Measurements from ENCODE around the gene SYNE1.

The SYNE1 gene

GRCh38 chr6:152233547-152234320 is 403.4 kb downstream of the SYNE1 start:
- DNase-seq (ENCODE audit: low spot score) = no peak

GRCh38 chr6:152232501-152233151 is 404.5 kb downstream of the SYNE1 start:
- DNase-seq (ENCODE audit: low spot score) = no peak

- DNase-seq (ENCODE audit: low spot score) = no peak
These were observed 407.8 kb downstream of the SYNE1 start for GRCh38 chr6:152229330-152229729.

- DNase-seq (ENCODE audit: low spot score) = no peak
These were observed 411.0 kb downstream of the SYNE1 start for GRCh38 chr6:152226119-152226518.

- DNase-seq (ENCODE audit: low spot score) = no peak
These were observed 411.8 kb downstream of the SYNE1 start for GRCh38 chr6:152225241-152225934.

- DNase-seq (ENCODE audit: low spot score) = no peak
These were observed 413.5 kb downstream of the SYNE1 start for GRCh38 chr6:152223636-152224035.

- DNase-seq (ENCODE audit: low spot score) = no peak
These were observed 415.1 kb downstream of the SYNE1 start for GRCh38 chr6:152221806-152222628.

- no peak for DNase-seq (ENCODE audit: low spot score)
These were observed 416.4 kb downstream of the SYNE1 start for GRCh38 chr6:152220786-152221185.

GRCh38 chr6:152218887-152219286 is 418.3 kb downstream of the SYNE1 start:
- no peak for DNase-seq (ENCODE audit: low spot score)

GRCh38 chr6:152212437-152212836 is 424.7 kb downstream of the SYNE1 start:
- DNase-seq (ENCODE audit: low spot score) = no peak

- DNase-seq (ENCODE audit: low spot score) = no peak
These were observed 428.0 kb downstream of the SYNE1 start for GRCh38 chr6:152209211-152209610.

GRCh38 chr6:152207915-152208714 is 429.0 kb downstream of the SYNE1 start:
- no peak for DNase-seq (ENCODE audit: low spot score)

GRCh38 chr6:152206072-152206818 is 430.9 kb downstream of the SYNE1 start:
- DNase-seq (ENCODE audit: low spot score) = peak; percentile 44

- no peak for DNase-seq (ENCODE audit: low spot score)
These were observed 432.6 kb downstream of the SYNE1 start for GRCh38 chr6:152204591-152204990.

- DNase-seq (ENCODE audit: low spot score) = no peak
These were observed 436.0 kb downstream of the SYNE1 start for GRCh38 chr6:152201120-152201519.

- no peak for DNase-seq (ENCODE audit: low spot score)
These were observed 441.3 kb downstream of the SYNE1 start for GRCh38 chr6:152195896-152196295.

GRCh38 chr6:152189736-152190135 is 447.4 kb downstream of the SYNE1 start:
- DNase-seq (ENCODE audit: low spot score) = no peak

- DNase-seq (ENCODE audit: low spot score) = no peak
These were observed 449.2 kb downstream of the SYNE1 start for GRCh38 chr6:152188011-152188410.

- no peak for DNase-seq (ENCODE audit: low spot score)
These were observed 450.3 kb downstream of the SYNE1 start for GRCh38 chr6:152186840-152187239.

- DNase-seq (ENCODE audit: low spot score) = peak; percentile 70
These were observed 452.1 kb downstream of the SYNE1 start for GRCh38 chr6:152184917-152185574.

Data from NAMALWA (cell line).